Parathyroid adenoma (tissue), 2 donors: ENCODE measurements around the gene LMBR1.
"Not testable (repeated sequence)": the region's sequence is repeated elsewhere in the genome, so short reads cannot be mapped to it uniquely, and the experiment has no call there.

ENCODE experiments used
- H2AFZ ChIP-seq: fragments of 300-600 bp; sonication (generic); one replicate; pipeline ENCODE4 v1.7.0; 2017; ENCODE audit warnings: antibody characterized with exemption, mild to moderate bottlenecking
- H3K27ac ChIP-seq: fragments of 300-600 bp; sonication (generic); one replicate; pipeline ENCODE4 v1.7.0; 2017
- H3K27me3 ChIP-seq: fragments of 300-600 bp; sonication (generic); one replicate; pipeline ENCODE4 v1.7.0; 2017; ENCODE audit warnings: low read length; ENCODE audit not compliant: control insufficient read depth, insufficient read depth
- H3K36me3 ChIP-seq: fragments of 300-600 bp; sonication (generic); one replicate; pipeline ENCODE4 v1.7.0; 2017; ENCODE audit warnings: low read length; ENCODE audit not compliant: control insufficient read depth, insufficient read depth
- H3K4me1 ChIP-seq: fragments of 300-600 bp; sonication (generic); one replicate; pipeline ENCODE4 v1.7.0; 2017; ENCODE audit warnings: control low read depth
- H3K4me2 ChIP-seq: fragments of 300-600 bp; sonication (generic); one replicate; pipeline ENCODE4 v1.7.0; 2017; ENCODE audit warnings: low read length
- H3K4me3 ChIP-seq: fragments of 300-600 bp; sonication (generic); one replicate; pipeline ENCODE4 v1.7.0; 2017; ENCODE audit warnings: low read depth, low read length
- H3K79me2 ChIP-seq: fragments of 300-600 bp; sonication (generic); one replicate; pipeline ENCODE4 v1.7.0; 2017; ENCODE audit warnings: control low read depth
- H3K9ac ChIP-seq: fragments of 300-600 bp; sonication (generic); one replicate; pipeline ENCODE4 v1.7.0; 2017; ENCODE audit warnings: mild to moderate bottlenecking
- H3K9me3 ChIP-seq: fragments of 300-600 bp; sonication (generic); one replicate; pipeline ENCODE4 v1.7.0; 2017; ENCODE audit warnings: low read length; ENCODE audit not compliant: control insufficient read depth
- TF ChIP-seq, protein P1 (sequence below): fragments of 300-600 bp; sonication (generic); IDR thresholded peaks from one replicate; pipeline ENCODE4 v1.7.0; 2017; ENCODE audit warnings: antibody characterized with exemption, mild to moderate bottlenecking
- donor health status: primary hyperparathyroidism.

LMBR1 gene

DNA sequence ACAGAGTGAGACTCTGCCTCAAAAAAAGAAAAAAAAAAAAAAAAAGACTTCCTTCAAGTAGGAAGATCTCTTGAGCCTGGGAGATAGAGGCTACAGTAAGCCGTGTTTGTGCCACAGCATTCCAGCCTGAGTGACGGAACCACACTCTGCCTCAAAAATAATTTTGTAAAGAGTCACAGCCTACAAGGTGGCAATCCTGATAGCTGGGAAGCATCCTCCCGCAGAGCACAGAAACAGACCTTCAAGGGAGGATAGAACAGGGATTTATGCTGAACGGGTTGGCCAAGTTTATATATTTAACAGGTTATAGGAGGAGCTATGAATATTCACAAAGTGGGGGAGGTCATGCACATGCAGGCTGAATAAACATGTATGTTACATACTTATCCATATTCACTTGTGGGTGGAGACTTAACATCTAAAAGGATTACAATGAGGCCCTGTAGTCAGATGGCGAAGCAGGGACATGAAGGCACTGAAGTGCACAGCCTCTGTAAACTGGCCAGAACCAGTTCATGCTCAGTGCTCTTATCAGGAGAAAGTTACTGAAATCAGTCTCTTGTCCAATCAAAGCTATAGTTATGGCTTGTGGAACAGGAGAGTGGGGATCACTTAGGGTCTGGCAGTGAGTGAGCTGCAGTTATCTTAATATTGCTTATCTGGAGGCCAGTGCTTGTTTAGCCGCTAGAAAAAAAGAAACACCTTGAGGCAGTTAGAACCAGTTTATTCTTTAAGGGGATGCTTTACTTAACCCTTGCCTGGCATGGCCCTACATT, 6.8 kb downstream of the LMBR1 start:
- H3K79me2 ChIP-seq = peaks cover 77% of the 10 kb centered on the region
- H3K36me3 ChIP-seq = no peaks in the 10 kb centered on the region
- H3K27me3 ChIP-seq = no peaks in the 10 kb centered on the region
- H3K9ac ChIP-seq = no peak overlapping the region
- no peak overlapping the region for H3K4me3 ChIP-seq
- no peaks in the 10 kb centered on the region for H3K9me3 ChIP-seq
- TF ChIP-seq, protein P1, sequence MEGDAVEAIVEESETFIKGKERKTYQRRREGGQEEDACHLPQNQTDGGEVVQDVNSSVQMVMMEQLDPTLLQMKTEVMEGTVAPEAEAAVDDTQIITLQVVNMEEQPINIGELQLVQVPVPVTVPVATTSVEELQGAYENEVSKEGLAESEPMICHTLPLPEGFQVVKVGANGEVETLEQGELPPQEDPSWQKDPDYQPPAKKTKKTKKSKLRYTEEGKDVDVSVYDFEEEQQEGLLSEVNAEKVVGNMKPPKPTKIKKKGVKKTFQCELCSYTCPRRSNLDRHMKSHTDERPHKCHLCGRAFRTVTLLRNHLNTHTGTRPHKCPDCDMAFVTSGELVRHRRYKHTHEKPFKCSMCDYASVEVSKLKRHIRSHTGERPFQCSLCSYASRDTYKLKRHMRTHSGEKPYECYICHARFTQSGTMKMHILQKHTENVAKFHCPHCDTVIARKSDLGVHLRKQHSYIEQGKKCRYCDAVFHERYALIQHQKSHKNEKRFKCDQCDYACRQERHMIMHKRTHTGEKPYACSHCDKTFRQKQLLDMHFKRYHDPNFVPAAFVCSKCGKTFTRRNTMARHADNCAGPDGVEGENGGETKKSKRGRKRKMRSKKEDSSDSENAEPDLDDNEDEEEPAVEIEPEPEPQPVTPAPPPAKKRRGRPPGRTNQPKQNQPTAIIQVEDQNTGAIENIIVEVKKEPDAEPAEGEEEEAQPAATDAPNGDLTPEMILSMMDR = no peak
- no peak overlapping the region for H2AFZ ChIP-seq
- no peak overlapping the region for H3K27ac ChIP-seq
- no peak overlapping the region for H3K4me2 ChIP-seq
- H3K4me1 ChIP-seq = peaks cover 6% of the 10 kb centered on the region

- no peak overlapping the region for H2AFZ ChIP-seq
- TF ChIP-seq, protein P1 = no peak
- peaks cover 6% of the 10 kb centered on the region for H3K4me1 ChIP-seq
- H3K9ac ChIP-seq = no peak overlapping the region
- no peaks in the 10 kb centered on the region for H3K9me3 ChIP-seq
- H3K27me3 ChIP-seq = no peaks in the 10 kb centered on the region
- H3K79me2 ChIP-seq = peaks cover 86% of the 10 kb centered on the region
- no peak overlapping the region for H3K4me3 ChIP-seq
- H3K27ac ChIP-seq = no peak overlapping the region
- no peaks in the 10 kb centered on the region for H3K36me3 ChIP-seq
- no peak overlapping the region for H3K4me2 ChIP-seq
These were observed 11.3 kb downstream of the LMBR1 start for GRCh38 chr7:156881679-156882078.

DNA sequence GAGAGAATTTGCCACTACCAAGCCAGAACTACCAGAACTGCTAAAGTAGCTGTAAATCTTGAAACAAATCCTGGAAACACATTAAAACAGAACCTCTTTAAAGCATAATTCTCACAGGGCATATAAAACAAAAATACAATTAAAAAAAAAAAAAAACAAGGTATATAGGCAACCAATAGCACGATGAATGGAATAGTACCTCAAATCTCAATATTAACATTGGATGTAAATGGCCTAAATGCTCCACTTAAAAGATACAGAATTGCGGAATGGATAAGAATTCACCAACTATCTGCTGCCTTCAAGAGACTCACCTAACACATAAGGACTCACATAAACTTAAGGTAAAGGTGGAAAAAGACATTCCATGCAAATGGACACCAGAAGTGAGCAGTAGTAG, 17.2 kb downstream of the LMBR1 start:
- H3K36me3 ChIP-seq = no peaks in the 10 kb centered on the region
- H3K9ac ChIP-seq = no peak overlapping the region
- H3K4me2 ChIP-seq = no peak overlapping the region
- TF ChIP-seq, protein P1 = no peak
- peaks cover 69% of the 10 kb centered on the region for H3K79me2 ChIP-seq
- no peak overlapping the region for H2AFZ ChIP-seq
- H3K27me3 ChIP-seq = no peaks in the 10 kb centered on the region
- H3K4me1 ChIP-seq = no peaks in the 10 kb centered on the region
- no peaks in the 10 kb centered on the region for H3K9me3 ChIP-seq
- H3K4me3 ChIP-seq = no peak overlapping the region
- no peak overlapping the region for H3K27ac ChIP-seq

- H3K79me2 ChIP-seq = peaks cover 45% of the 10 kb centered on the region
- not testable (repeated sequence) for H3K9ac ChIP-seq, H3K27ac ChIP-seq, H3K4me3 ChIP-seq, H3K4me1 ChIP-seq, H3K27me3 ChIP-seq, H2AFZ ChIP-seq, H3K36me3 ChIP-seq, H3K4me2 ChIP-seq, H3K9me3 ChIP-seq
These were observed 24.6 kb downstream of the LMBR1 start for GRCh38 chr7:156868363-156868762.

DNA sequence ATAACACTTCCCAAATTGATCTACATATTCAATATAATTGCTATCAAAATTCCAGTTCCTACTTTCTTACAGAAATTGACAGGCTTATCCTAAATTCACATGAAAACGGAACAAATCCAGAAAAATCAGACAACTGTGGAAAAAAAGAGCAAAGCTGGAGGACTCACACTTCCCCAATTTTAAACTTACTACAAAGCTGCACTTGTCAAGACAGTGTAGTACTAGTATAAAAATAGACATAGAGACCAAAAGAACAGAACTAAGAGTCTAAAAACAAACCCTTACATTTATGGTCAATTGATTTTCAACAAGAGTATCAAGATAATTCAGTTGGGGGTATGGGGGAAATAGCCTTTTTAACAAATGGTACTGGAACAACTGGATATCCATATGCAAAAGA, 27.5 kb downstream of the LMBR1 start:
- Histone ChIP-seq H3K27ac (no peak overlapping the region), H3K4me1 (no peaks in the 10 kb centered on the region), H3K9ac (no peak overlapping the region), H3K27me3 (no peaks in the 10 kb centered on the region), H3K36me3 (no peaks in the 10 kb centered on the region), H2AFZ (no peak overlapping the region), H3K4me2 (no peak overlapping the region), H3K4me3 (no peak overlapping the region), H3K9me3 (no peaks in the 10 kb centered on the region), H3K79me2 (peaks cover 50% of the 10 kb centered on the region)
- TF ChIP-seq, protein P1 = no peak

DNA sequence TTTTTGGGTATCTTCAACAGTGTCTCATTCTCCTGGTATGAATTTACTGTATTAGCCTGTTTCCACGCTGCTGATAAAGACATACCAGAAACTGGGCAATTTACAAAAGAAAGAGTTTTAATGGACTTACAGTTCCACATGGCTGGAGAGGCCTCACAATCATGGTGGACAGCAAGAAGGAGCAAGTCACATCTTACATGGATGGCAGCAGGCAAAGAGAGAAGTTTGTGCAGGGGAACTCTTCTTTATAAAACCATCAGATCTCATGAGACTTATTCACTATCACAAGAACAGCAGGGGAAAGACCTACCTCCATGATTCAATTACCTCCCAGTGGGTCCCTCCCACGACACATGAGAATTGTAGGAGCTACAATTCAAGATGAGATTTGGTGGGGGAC, 31.0 kb downstream of the LMBR1 start:
- H3K4me2 ChIP-seq, H3K4me1 ChIP-seq, H3K27me3 ChIP-seq, H2AFZ ChIP-seq, H3K9me3 ChIP-seq, H3K9ac ChIP-seq, H3K4me3 ChIP-seq, H3K27ac ChIP-seq, H3K36me3 ChIP-seq: not testable (repeated sequence)
- H3K79me2 ChIP-seq = peaks cover 41% of the 10 kb centered on the region
